NCI-H446 treated with DMSO at 0.1 percent for 48 hours (cell line): ENCODE measurements around the gene MYRF.

ENCODE experiments used
- DNase-seq: peaks from one replicate; lab custom pipeline; 2025; lab: John Stamatoyannopoulos, UW

The MYRF gene

DNA sequence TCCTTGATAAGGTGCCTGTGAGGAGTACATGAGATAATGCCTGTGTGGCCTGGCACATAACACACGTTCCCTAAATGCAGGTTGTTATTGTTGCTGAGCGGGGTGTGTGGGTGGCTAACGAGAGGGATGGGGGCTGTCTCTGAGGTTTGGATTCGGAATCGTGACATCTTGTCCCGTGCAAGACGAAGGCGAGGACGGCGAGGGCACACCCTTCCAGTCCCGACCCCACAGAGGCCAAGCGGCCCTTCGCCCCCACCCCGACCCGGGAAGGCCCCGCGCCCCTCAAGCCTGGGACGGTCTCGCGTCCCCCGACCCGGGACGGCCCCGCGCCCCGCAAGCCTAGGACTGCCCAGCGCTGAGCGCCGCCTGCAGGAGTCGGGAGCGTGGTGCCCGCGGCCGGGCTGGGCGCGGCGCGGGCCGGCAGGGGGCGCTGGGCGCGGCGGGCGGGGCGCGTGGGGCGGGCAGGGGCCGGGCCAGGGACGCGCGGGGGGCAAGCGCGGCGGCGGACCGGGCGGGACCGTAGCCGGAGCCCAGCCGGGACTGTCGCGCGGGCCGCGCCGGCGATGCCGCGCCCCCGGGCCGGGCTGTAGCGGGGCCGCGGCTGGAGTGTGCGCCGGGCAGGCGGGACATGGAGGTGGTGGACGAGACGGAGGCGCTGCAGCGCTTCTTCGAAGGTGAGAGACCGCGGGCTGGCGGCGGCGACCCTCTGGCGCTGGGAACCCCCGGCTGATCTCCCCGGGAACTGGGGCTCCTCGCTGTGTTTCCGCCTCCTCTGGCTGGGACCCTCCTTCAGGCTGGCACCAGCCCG is at the start of gene MYRF:
Gene MYRF, plus strand, starts transcription at position 520 of the 808 bp plus-strand sequence. Its CDS starts 109 bp downstream, at position 629.
- no peak for DNase-seq

- no peak for DNase-seq
Measured at GRCh38 chr11:61702701-61703312, 49.6 kb upstream of the MYRF start.

DNA sequence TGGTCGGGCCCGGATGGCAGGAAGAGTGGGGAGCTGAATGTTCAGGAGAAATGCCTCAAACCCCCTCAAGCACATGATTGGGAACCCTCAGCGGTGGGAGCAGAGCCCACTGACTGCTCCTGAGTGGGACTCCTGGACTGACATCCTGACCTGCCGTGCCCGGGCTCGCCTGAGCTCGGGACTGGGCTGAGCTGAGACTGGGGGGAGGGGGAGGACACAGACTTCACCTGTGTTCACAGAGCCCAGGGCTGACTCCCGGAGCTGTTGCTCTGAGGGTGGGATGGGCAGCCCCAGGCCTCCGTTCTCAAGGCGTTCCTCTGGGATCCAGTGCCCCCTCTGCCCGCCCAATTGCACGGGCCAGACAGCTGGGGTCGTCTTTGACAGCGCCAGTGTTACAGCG is 47.6 kb upstream of the MYRF start:
- no peak for DNase-seq

DNA sequence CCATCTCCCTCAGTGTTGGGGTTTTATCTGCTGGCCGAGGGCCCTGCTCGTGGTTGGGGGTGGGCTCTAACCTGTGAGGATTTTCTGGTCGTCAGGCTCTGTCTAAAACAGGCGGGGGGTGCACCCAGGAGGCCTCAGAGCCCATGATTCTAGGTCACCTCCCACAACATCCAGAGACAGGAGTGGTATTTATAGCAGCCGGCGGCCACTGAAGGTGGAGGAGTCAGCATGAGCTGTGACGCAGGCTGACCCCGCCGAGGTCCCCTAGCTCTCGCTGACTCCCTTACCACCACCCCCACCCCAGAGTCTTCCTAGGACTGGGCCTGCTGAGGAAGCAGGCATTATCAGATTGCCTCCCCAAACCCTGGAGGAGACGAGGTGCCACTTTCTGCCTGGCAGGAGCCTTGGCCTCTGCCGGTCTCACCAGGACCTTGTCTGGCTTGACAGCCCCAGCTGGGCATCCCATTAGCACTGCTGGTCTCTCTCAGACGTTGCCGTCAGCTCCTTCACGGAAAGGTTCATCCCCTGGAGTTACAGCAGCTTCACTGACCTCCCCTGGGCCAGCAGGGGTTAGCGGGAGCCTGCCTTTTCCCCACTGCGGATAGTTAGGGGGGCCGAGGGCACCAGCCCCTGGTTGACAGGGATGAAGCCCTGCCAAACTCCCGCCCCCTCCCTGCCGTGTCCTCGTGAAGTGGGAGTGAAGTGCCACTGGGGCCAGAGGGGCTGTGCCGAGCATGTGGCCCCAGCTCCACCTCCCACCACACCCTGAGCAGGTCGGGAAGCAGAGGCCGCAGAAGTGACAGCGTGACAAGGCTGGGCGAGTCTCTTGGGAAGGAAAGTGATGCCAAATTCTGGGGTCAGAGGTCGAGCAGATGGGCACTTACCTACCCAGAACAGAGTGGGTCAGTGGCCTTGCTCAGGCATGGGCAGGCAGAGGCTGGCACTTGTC is 45.7 kb upstream of the MYRF start:
- DNase-seq, result no peak

GRCh38 chr11:61707574-61707973 is 44.9 kb upstream of the MYRF start:
- no peak for DNase-seq

- DNase-seq, result no peak
Measured at GRCh38 chr11:61709110-61709509, 43.3 kb upstream of the MYRF start.

GRCh38 chr11:61709572-61709971 is 42.9 kb upstream of the MYRF start:
- no peak for DNase-seq

DNA sequence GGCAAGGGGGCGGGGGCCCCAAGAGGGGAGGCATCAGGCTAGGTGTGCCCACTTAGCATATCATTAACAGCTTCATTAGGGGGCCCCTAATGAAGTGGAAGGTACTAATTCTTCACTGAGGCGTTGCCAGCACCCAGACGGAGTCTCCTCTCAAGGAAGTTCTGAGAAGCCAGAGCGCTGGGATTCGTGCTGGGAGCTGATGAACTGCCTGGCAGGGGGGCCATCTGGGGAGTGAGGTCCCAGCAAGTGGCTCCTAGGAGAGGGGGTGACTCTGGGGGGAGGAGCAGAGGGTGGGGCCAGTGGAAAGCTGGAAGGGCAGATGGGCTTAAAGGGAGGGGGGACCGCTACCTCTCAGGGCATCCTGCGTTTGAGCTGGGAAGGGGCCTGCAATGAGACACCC is 42.4 kb upstream of the MYRF start:
- DNase-seq, result no peak

DNA sequence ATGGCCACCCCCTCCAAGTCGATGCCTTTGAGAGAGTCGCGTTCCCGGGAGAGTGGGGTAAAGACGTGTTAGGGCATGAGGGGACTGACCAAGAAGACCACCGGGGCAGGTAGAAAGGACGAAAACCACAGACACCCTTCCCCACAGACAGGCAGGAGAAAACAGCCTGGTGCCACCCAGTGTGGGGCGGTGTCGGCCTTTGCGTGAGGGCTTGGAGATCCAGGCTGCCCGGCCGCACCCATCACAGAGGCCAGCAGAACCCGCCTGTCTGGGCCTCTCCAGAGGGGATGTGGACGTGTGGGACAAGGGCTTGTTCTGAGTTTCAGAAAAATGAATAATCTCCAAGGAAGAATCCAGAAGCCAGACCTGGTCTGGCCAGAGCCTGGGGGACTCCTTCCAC is 41.4 kb upstream of the MYRF start:
- DNase-seq, result no peak

DNA sequence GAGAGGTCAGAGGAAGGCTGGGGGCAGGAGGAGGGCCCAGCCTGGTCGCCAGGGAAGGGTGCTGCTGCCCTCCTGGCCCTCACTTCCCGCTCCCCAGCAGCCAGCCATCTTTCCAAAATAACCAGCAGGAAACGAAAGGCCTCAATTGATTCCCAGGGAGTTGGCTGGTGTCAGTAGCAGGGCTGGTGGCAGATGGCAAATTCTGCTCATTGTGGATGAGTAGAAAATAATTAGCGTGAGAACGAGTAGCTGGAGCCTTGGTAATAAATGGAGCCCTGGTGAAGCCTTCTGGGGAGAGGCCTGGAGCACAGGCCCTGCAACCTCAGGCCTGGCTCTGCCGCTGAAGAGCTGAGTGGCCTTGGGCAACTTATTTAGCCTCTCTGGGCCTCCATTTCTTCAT is 40.9 kb upstream of the MYRF start:
- peak; percentile 90 for DNase-seq

DNA sequence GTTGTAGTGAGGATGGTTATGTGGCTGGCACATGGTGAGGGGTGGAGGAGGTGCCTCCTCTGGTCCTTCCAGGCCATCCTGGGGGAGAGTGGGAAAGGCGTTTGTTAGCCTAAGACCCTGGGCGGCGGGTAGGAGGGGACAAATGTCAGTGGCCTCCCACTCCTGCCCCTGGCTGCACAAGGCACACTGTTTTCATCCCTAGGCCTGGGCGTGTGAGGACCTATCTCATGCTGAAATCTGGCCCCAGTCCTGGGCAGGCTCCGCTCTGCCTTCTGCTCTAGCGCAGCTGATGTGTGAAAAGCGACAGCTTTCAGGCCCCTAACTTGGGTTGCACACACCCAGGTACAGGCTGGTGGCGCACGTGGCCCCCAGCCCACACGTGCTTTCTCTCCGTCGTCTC is 40.1 kb upstream of the MYRF start:
- DNase-seq, result peak; percentile 39

- DNase-seq, result no peak
Measured at GRCh38 chr11:61712846-61713245, 39.6 kb upstream of the MYRF start.

DNA sequence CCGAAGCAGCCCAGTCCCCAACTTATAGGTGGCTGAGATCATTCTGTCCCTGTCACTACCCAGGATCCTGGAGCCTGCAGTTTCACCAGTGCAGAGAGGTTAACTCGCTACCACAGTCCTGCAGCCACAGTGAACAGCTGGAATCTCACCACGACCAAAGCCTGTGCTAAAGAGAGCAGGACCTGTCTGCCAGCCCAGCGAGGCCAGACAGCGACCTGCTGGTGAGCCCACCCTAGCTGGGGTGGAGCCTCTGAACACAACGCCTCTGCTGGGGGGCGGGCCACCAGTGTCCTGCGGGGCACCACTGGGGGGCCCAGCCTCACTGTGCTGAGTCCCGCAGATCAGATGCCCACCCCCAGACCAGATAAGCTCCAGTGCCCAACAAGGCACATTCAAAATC is 39.0 kb upstream of the MYRF start:
- DNase-seq, result no peak

DNA sequence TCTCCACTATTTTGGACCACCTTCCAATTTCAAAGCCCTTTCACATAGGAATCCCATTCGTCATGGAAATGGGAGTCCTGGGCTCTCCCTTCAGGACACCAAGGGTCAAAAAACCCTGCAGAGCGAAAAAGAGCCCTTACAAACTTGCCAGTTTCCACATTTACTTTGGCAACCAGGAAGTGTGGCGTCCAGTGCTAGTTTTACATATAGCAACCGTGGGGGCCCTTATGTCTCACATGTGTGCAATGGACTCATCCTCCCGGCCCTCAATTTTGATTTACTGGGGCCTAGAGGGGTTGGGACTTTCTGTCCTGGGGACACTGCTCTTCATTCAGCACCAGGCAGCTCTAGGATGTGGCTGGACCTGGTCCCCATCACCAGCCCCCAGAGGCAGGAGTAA is 38.5 kb upstream of the MYRF start:
- no peak for DNase-seq

- no peak for DNase-seq
Measured at GRCh38 chr11:61714316-61714715, 38.1 kb upstream of the MYRF start.

- no peak for DNase-seq
Measured at GRCh38 chr11:61714916-61715315, 37.5 kb upstream of the MYRF start.

- DNase-seq, result no peak
Measured at GRCh38 chr11:61715867-61716266, 36.6 kb upstream of the MYRF start.

DNA sequence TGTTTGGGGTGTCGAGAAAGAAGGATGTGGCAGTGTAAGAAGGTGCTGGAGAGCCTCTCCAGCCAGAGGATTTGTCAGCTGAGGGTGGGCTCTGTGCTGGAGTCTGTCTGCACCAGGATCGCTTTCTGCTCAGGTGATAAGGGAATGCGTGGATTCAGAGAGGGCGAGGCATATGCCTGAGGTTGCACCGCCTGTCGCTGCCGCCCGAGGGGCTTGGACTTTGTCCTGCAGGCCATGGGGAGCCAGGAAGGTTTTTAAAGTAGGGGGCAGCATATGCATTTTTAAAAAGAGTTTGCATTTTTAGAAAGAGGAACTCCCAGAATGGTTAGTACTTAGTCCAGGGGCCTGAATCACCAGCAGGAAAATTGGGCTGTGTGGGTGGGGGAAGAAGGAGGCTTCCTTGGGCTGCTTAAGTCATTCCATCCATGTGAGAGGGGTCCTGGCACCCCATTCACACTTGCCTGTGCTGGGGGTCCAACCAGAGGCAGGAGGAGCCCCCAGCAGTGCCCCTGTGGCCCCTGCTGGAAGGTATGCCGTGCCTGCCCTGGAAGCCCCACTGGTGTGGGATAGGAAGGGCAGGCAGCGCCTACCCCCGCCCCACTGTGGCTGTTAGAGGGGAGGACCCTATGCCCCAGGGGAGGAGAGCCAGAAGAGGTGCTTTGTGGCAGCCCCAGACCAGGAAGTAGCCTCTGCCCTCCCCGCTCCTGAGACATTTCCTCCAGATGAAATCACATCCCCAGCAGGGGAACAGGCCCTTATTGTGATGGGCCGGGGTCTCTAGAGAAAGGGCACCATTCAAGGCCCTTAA is 35.8 kb upstream of the MYRF start:
- DNase-seq, result no peak

GRCh38 chr11:61717286-61718033 is 35.0 kb upstream of the MYRF start:
- DNase-seq, result no peak

GRCh38 chr11:61718046-61718531 is 34.3 kb upstream of the MYRF start:
- no peak for DNase-seq
